HepG2 (cell line): Measurements from ENCODE around the gene TJP3. TPM values are rescaled to one million over a fixed set of nuclear protein-coding genes. Genes with fewer than 3 reads are reported as not detected.

Source experiments
- ATAC-seq: fragments of 200-7000 bp; cut with Tn5 transposase; 3 replicates; pipeline ENCODE4 v1.9.1; 2020; ENCODE audit warnings: mild to moderate bottlenecking, moderate library complexity
- BruUV-seq: library from RNA; stranded (reverse); fragments of 400-500 nt; replicated peaks from 2 replicates; lab custom pipeline; 2021; lab: Mats Ljungman, UMichigan
- CTCF ChIA-PET: fragments of 300-600 bp; formaldehyde crosslinking; extraction: SDS; loops from one replicate; lab custom pipeline; 2021; ENCODE audit warnings: low total read pairs, inconsistent platforms, low intra/inter-chr PET ratio; lab: Yijun Ruan, JAX
- POLR2A ChIA-PET: fragments of 350-600 bp; sonication (Branson Sonifier 250); formaldehyde crosslinking; loops from one replicate; lab custom pipeline; 2020; ENCODE audit warnings: antibody characterized with exemption, inconsistent platforms; lab: Yijun Ruan, JAX
- DNase-seq: peaks from one replicate; pipeline ENCODE4 v3.0.0-alpha.2; 2015; ENCODE audit warnings: low spot score
- FAIRE-seq: peaks from 3 replicates; lab custom pipeline; 2011; peaks lifted over from hg19 to GRCh38; lab: Jason Lieb, UNC
- H2AFZ ChIP-seq: one replicate; pipeline ENCODE4 v1.6.1; 2011; ENCODE audit warnings: low read length, inconsistent platforms
- H3K27ac ChIP-seq: fragments of 300-600 bp; 3 replicates; pipeline ENCODE4 v1.8.0; 2011; ENCODE audit warnings: mixed run types, mild to moderate bottlenecking, mixed read lengths, low read length, inconsistent platforms; ENCODE audit not compliant: insufficient read depth; ENCODE audit errors: extremely low read length
- H3K27me3 ChIP-seq, 2 experiments: fragments of 200-600 bp in 1 of 2; 2 replicates in 1 of 2; 3 replicates in 1 of 2; pipeline versions ENCODE4 v1.6.0 to v1.8.0; 2011; ENCODE audit warnings: low read length in 2 of 2, mild to moderate bottlenecking in 2 of 2, moderate library complexity in 2 of 2, inconsistent platforms in 1 of 2; ENCODE audit not compliant: insufficient read depth in 2 of 2, control insufficient read depth in 1 of 2
- H3K36me3 ChIP-seq, 2 experiments: fragments of 200-600 bp in 1 of 2; replicated peaks in 1 of 2; 2 replicates in 1 of 2; 3 replicates in 1 of 2; pipeline versions ENCODE4 v1.5.1 to v1.8.0; 2011; ENCODE audit warnings: low read length in 2 of 2, inconsistent platforms in 1 of 2; ENCODE audit not compliant: insufficient read depth in 2 of 2, control insufficient read depth in 1 of 2
- H3K4me1 ChIP-seq: 2 replicates; pipeline ENCODE4 v1.5.1; 2012; ENCODE audit warnings: low read length, inconsistent platforms; ENCODE audit not compliant: insufficient read depth
- H3K4me2 ChIP-seq: 2 replicates; pipeline ENCODE4 v1.6.0; 2011; ENCODE audit warnings: low read depth, low read length, inconsistent platforms
- H3K4me3 ChIP-seq, 3 experiments: fragments of 200-600 bp in 1 of 3; sonication (generic), shearing (Covaris generic) in 1 of 3; replicated peaks in 1 of 3; 2 replicates each; pipeline ENCODE4 v1.5.1; 2011 to 2016; ENCODE audit warnings: low read length in 3 of 3, inconsistent platforms in 2 of 3, low read depth in 2 of 3, mild to moderate bottlenecking in 2 of 3, control low read depth in 1 of 3, mixed read lengths in 1 of 3; ENCODE audit not compliant: insufficient read depth in 1 of 3
- H3K79me2 ChIP-seq: one replicate; pipeline ENCODE4 v1.6.1; 2011; ENCODE audit warnings: low read length, inconsistent platforms; ENCODE audit not compliant: insufficient read depth
- H3K9ac ChIP-seq: 2 replicates; pipeline ENCODE4 v1.6.0; 2011; ENCODE audit warnings: mild to moderate bottlenecking, low read depth, low read length, inconsistent platforms; ENCODE audit not compliant: insufficient read depth
- H3K9me3 ChIP-seq: 2 replicates; pipeline ENCODE4 v1.5.1; 2012; ENCODE audit warnings: mild to moderate bottlenecking, low read length
- H4K20me1 ChIP-seq: 2 replicates; pipeline ENCODE4 v1.6.0; 2011; ENCODE audit warnings: inconsistent platforms, mild to moderate bottlenecking, low read length, moderate library complexity; ENCODE audit not compliant: insufficient read depth
- BORCS8-MEF2B ChIP-seq: sonication (generic); formaldehyde crosslinking; IDR thresholded peaks from 2 replicates; pipeline ENCODE4 v1.8.0; 2022; ENCODE audit warnings: mild to moderate bottlenecking, missing genetic modification reagents
- GATAD2A ChIP-seq: IDR thresholded peaks from 2 replicates; pipeline ENCODE4 v1.6.1; 2016
- HIC2 ChIP-seq: sonication (generic); formaldehyde crosslinking; IDR thresholded peaks from 2 replicates; pipeline ENCODE4 v1.9.0; 2022; ENCODE audit warnings: low read depth, missing genetic modification reagents
- KDM2A ChIP-seq: sonication (generic); formaldehyde crosslinking; IDR thresholded peaks from 2 replicates; pipeline ENCODE4 v1.4.0; 2020; ENCODE audit warnings: low read depth, missing genetic modification reagents, borderline replicate concordance
- KLF9 ChIP-seq: IDR thresholded peaks from 2 replicates; pipeline ENCODE4 v1.6.1; 2016; ENCODE audit warnings: low read depth
- MEIS2 ChIP-seq: sonication (generic); formaldehyde crosslinking; IDR thresholded peaks from 2 replicates; pipeline ENCODE4 v1.9.0; 2021; ENCODE audit warnings: mild to moderate bottlenecking, missing genetic modification reagents
- MIXL1 ChIP-seq: IDR thresholded peaks from 2 replicates; pipeline ENCODE4 v1.6.1; 2016
- NONO ChIP-seq, 2 experiments: fragments of 450-650 bp in 1 of 2; sonication (generic) in 1 of 2; formaldehyde crosslinking in 1 of 2; IDR thresholded peaks in 1 of 2; conservative IDR thresholded peaks in 1 of 2; 2 replicates each; pipeline versions ENCODE4 v1.6.1 to v1.8.0; 2017 to 2022; ENCODE audit warnings: mild to moderate bottlenecking in 1 of 2, missing genetic modification reagents in 1 of 2, moderate library complexity in 1 of 2
- ONECUT2 ChIP-seq: sonication (generic); formaldehyde crosslinking; IDR thresholded peaks from 2 replicates; pipeline ENCODE4 v1.4.0; 2020; ENCODE audit warnings: missing genetic modification reagents
- SCMH1 ChIP-seq: sonication (generic); formaldehyde crosslinking; IDR thresholded peaks from 2 replicates; pipeline ENCODE4 v1.9.0; 2021; ENCODE audit warnings: missing genetic modification reagents, mild to moderate bottlenecking, borderline replicate concordance
- SMAD3 ChIP-seq: sonication (generic); formaldehyde crosslinking; IDR thresholded peaks from 2 replicates; pipeline ENCODE4 v1.4.0; 2020; ENCODE audit warnings: missing genetic modification reagents
- TCF7 ChIP-seq: sonication (generic); IDR thresholded peaks from 2 replicates; pipeline ENCODE4 v1.6.1; 2016; ENCODE audit warnings: antibody characterized with exemption, low read depth
- ZBTB38 ChIP-seq: sonication (generic); formaldehyde crosslinking; IDR thresholded peaks from 2 replicates; pipeline ENCODE4 v1.5.1; 2020; ENCODE audit warnings: mild to moderate bottlenecking, missing genetic modification reagents
- ZC3H4 ChIP-seq: sonication (generic); formaldehyde crosslinking; IDR thresholded peaks from 2 replicates; pipeline ENCODE4 v1.4.0; 2020; ENCODE audit warnings: missing genetic modification reagents, borderline replicate concordance
- ZFP62 ChIP-seq: sonication (generic); formaldehyde crosslinking; IDR thresholded peaks from 2 replicates; pipeline ENCODE4 v1.4.0; 2020; ENCODE audit warnings: missing genetic modification reagents
- ZNF180 ChIP-seq: sonication (generic); formaldehyde crosslinking; IDR thresholded peaks from 2 replicates; pipeline ENCODE4 v1.4.0; 2020; ENCODE audit warnings: low read depth, missing genetic modification reagents, borderline replicate concordance
- ZNF235 ChIP-seq: sonication (generic); formaldehyde crosslinking; IDR thresholded peaks from 2 replicates; pipeline ENCODE4 v1.8.1; 2023; ENCODE audit warnings: mild to moderate bottlenecking, missing genetic modification reagents, borderline replicate concordance
- ZNF644 ChIP-seq: IDR thresholded peaks from 2 replicates; pipeline ENCODE4 v1.6.1; 2016; ENCODE audit warnings: low read depth
- ZNF83 ChIP-seq: sonication (generic); formaldehyde crosslinking; IDR thresholded peaks from 2 replicates; pipeline ENCODE4 v1.4.0; 2020; ENCODE audit warnings: missing genetic modification reagents, mild to moderate bottlenecking, borderline replicate concordance
- ZNF879 ChIP-seq: sonication (generic); formaldehyde crosslinking; IDR thresholded peaks from 2 replicates; pipeline ENCODE4 v1.8.1; 2023; ENCODE audit warnings: missing genetic modification reagents
- WGBS: methylation state at CpG from one replicate; pipeline ENCODE4 v1.1.6; 2017; ENCODE audit warnings: low lambda C conversion rate; 5-methylcytosine and 5-hydroxymethylcytosine counted together
- in situ Hi-C: cut with HindIII; loops from 2 replicates; pipeline ENCODE4 v1.10.0; 2017; ENCODE audit warnings: low pct_unique_long_range_greater_than_20kb; ENCODE audit not compliant: extremely low pct_ligation_motif_present
- intact Hi-C: fragments of 100-400 bp; cut with micrococcal nuclease; formaldehyde crosslinking; loops from one replicate; pipeline ENCODE4 v1.10.0; 2022; ENCODE audit not compliant: unreplicated experiment
- polyA plus RNA-seq, 8 experiments: library from polyadenylated mRNA; depleted of rRNA in 3 of 8; stranded (reverse) in 7 of 8; unstranded in 1 of 8; fragments of >200 nt; fragmentation: Illumina TruSeq in 4 of 8; extraction: Trizol in 4 of 8; gene quantifications; 2 replicates each; pipeline versions ENCODE4 v1.2.1 to v1.2.3, GENCODE V29; 2011 to 2016; ENCODE audit warnings: low read depth in 4 of 8, missing spikeins in 1 of 8, mixed read lengths in 1 of 8; ENCODE audit not compliant: insufficient read depth in 1 of 8
- total RNA-seq, 5 experiments: library from RNA; depleted of rRNA; stranded (reverse); fragments of >200 nt; fragmentation: Illumina TruSeq; extraction: Trizol; gene quantifications; 2 replicates each; pipeline ENCODE4 v1.2.3, GENCODE V29; 2016; ENCODE audit warnings: low read depth in 1 of 5
- TF ChIP-seq, protein P1 (sequence below): sonication (generic); formaldehyde crosslinking; IDR thresholded peaks from 2 replicates; pipeline ENCODE4 v1.8.0; 2022; ENCODE audit warnings: missing genetic modification reagents, mild to moderate bottlenecking, inconsistent platforms, borderline replicate concordance

The TJP3 gene
- total and polyA plus RNA-seq, 2 of the 13 experiments (the other 11 are each of a cell fraction or from before 2014, with no cell fraction given): 2.3 to 21.5 TPM

- intact Hi-C loops: no loop called here
- POLR2A ChIA-PET: interaction anchor here (0.6 to 0.7 kb wide), 2 partner anchors 12 to 39 kb away, joined by 3 read pairs; partner anchors contain the start of gene APBA3
- BruUV-seq: no TSS peak
Measured at GRCh38 chr19:3721887-3722442, 13.8 kb downstream of the TJP3 start.

DNA sequence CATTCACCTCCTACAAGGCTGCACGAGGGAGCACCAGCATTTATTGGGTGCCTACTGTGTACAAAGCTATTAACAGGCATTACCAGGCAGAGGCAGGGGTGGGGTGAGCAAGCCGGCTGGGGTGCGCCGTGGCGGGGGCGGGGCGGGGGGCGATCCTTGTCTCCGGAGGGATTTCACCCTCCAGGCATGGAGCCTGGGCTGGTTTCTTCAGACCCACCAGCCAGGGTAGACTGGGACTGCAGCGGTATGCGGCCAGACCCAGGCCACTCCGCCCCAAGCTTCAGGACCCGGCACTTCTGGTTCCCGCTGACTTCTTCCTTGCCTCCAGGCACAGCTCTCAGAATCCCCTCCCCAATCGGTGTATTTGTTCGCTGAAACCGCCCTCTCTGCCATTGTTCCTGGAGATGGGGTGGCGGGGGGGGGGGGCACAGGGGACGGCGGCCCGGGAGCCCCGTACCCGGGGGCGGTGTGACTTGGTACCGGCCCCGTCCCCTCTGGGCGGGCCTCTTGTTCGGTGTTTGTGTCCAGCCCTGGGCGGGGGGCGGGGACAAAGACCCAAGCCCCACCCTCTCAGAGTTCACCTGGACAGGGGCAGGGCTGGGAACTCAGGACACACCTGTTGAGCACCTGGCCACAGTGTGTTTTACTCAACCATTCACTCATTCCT is 14.4 kb downstream of the TJP3 start:
- 87% methylated on average over 9 of the region's 30 CpGs for WGBS
- H3K27me3 ChIP-seq: no peaks in the 10 kb centered on the region; a peak in 1 of 5 replicates
- no peak overlapping the region for H3K9ac ChIP-seq
- ATAC-seq (no peak), FAIRE-seq (no peak), DNase-seq (no peak)
- POLR2A ChIA-PET: interaction anchor here (0.6 to 0.7 kb wide), 2 partner anchors 12 to 39 kb away, joined by 3 read pairs; partner anchors contain the start of gene APBA3
- in situ Hi-C loops: no loop called here
- H3K4me3 ChIP-seq: no peak overlapping the region
- intact Hi-C loops: no loop called here
- CTCF ChIA-PET: no interaction called here
- H3K9me3 ChIP-seq: no peaks in the 10 kb centered on the region
- no peak overlapping the region for H3K4me2 ChIP-seq
- H4K20me1 ChIP-seq: no peaks in the 10 kb centered on the region
- no peak overlapping the region for H2AFZ ChIP-seq
- no peaks in the 10 kb centered on the region for H3K36me3 ChIP-seq
- no TSS peak for BruUV-seq
- no peak overlapping the region for H3K27ac ChIP-seq
- no peaks in the 10 kb centered on the region for H3K79me2 ChIP-seq
- peaks cover 30% of the 10 kb centered on the region for H3K4me1 ChIP-seq
- TF ChIP-seq ZNF235 (no peak), KDM2A (no peak), TCF7 (no peak), NONO (IDR thresholded peaks at IDR 0.05) (no peak), NONO (CRISPR knock-in tag; conservative IDR thresholded peaks at IDR 0.05) (no peak), KLF9 (no peak), MIXL1 (CRISPR knock-in tag) (no peak), ZNF879 (CRISPR knock-in tag) (no peak), SCMH1 (CRISPR knock-in tag) (no peak), ZC3H4 (CRISPR knock-in tag) (no peak), ZFP62 (CRISPR knock-in tag) (no peak), HIC2 (CRISPR knock-in tag) (no peak), ZNF644 (CRISPR knock-in tag) (no peak)
- TF ChIP-seq, protein P1, sequence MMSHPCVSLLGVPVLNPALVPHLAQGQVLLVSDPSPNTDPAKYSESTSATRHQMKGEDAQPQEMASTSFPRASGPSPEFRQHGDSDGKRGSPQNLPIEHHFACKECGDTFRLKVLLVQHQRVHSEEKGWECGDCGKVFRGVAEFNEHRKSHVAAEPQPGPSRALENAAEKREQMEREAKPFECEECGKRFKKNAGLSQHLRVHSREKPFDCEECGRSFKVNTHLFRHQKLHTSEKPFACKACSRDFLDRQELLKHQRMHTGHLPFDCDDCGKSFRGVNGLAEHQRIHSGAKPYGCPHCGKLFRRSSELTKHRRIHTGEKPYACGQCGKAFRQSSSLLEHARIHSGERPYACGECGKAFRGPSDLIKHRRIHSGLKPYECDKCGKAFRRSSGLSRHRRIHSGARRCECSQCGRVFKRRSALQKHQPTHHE (CRISPR knock-in tag): no peak

More at GRCh38 chr19:3721887-3722442, 13.8 kb downstream of the TJP3 start:
- FAIRE-seq: no peak
- WGBS: 91% methylated on average over 19 of the region's 26 CpGs
- no peak for ATAC-seq
- Histone ChIP-seq H3K79me2 (no peaks in the 10 kb centered on the region), H3K4me2 (no peak overlapping the region), H3K4me3 (no peak overlapping the region), H3K9me3 (no peaks in the 10 kb centered on the region), H3K27me3 (no peaks in the 10 kb centered on the region; a peak in 1 of 5 replicates), H3K27ac (no peak overlapping the region), H2AFZ (no peak overlapping the region), H3K36me3 (no peaks in the 10 kb centered on the region), H3K4me1 (peaks cover 30% of the 10 kb centered on the region), H3K9ac (no peak overlapping the region), H4K20me1 (no peaks in the 10 kb centered on the region)
- CTCF ChIA-PET: no interaction called here
- in situ Hi-C loops: no loop called here
- TF ChIP-seq GATAD2A (CRISPR knock-in tag): no peak
- TF ChIP-seq SMAD3: no peak
- no peak for TF ChIP-seq ZNF180 (CRISPR knock-in tag)
- TF ChIP-seq ONECUT2 (CRISPR knock-in tag): no peak
- no peak for TF ChIP-seq BORCS8-MEF2B (CRISPR knock-in tag)
- TF ChIP-seq ZBTB38 (CRISPR knock-in tag): no peak
- TF ChIP-seq ZNF83 (CRISPR knock-in tag): no peak
- no peak for TF ChIP-seq MEIS2 (CRISPR knock-in tag)
- DNase-seq: no peak
